BJ (cell line): ENCODE data around the gene EFNA5. TPM values are rescaled to one million over a fixed set of nuclear protein-coding genes. Genes with fewer than 3 reads are reported as not detected.

Experiments
- CTCF ChIA-PET: fragments of 350-600 bp; formaldehyde crosslinking; extraction: SDS; loops from one replicate; lab custom pipeline; 2021; ENCODE audit warnings: antibody characterized with exemption, inconsistent platforms; lab: Yijun Ruan, JAX
- POLR2A ChIA-PET: fragments of 300-600 bp; sonication (Branson Sonifier 250); formaldehyde crosslinking; extraction: SDS; loops from one replicate; lab custom pipeline; 2021; ENCODE audit warnings: antibody characterized with exemption; lab: Charles Lee
- DNase-seq: peaks from one replicate; pipeline ENCODE4 v3.0.0-alpha.2; 2011; ENCODE audit warnings: low read depth
- H3K27me3 ChIP-seq: 2 replicates; pipeline ENCODE4 v1.6.0; 2011; ENCODE audit warnings: low read length; ENCODE audit not compliant: control insufficient read depth, insufficient read depth
- H3K36me3 ChIP-seq: 2 replicates; pipeline ENCODE4 v1.5.1; 2011; ENCODE audit warnings: low read length; ENCODE audit not compliant: control insufficient read depth, insufficient read depth
- H3K4me3 ChIP-seq: 2 replicates; pipeline ENCODE4 v1.5.1; 2011; ENCODE audit warnings: low read depth, mild to moderate bottlenecking, control low read depth, low read length
- CTCF ChIP-seq: IDR thresholded peaks from 2 replicates; pipeline ENCODE4 v1.5.1; 2011; ENCODE audit warnings: low read depth, mild to moderate bottlenecking, control low read depth, inconsistent platforms, low read length, moderate library complexity; ENCODE audit not compliant: insufficient read depth
- polyA plus RNA-seq: library from polyadenylated mRNA; depleted of rRNA; stranded (reverse); fragments of >200 nt; gene quantifications from 2 replicates; pipeline ENCODE4 v1.2.3, GENCODE V29; 2011

The EFNA5 gene
- polyA plus RNA-seq, 1 experiment, result 0.67 TPM

GRCh38 chr5:107510125-107510524 is 160.6 kb downstream of the EFNA5 start:
- TF ChIP-seq CTCF, result no peak
- no peak for DNase-seq
- H3K36me3 ChIP-seq, result no peaks in the 10 kb centered on the region
- ChIA-PET POLR2A (no interaction called here), CTCF (no interaction called here)
- H3K27me3 ChIP-seq, result peaks cover 5% of the 10 kb centered on the region
- no peak overlapping the region for H3K4me3 ChIP-seq

GRCh38 chr5:107508097-107508496 is 162.6 kb downstream of the EFNA5 start:
- DNase-seq, result no peak
- Histone ChIP-seq H3K36me3 (no peaks in the 10 kb centered on the region), H3K27me3 (no peaks in the 10 kb centered on the region; the same call in none of the 2 replicates), H3K4me3 (no peak overlapping the region)
- TF ChIP-seq CTCF, result no peak
- POLR2A ChIA-PET, result interaction anchor here (0.7 kb wide), 1 partner anchor 87 kb away, joined by 6 read pairs; no protein-coding TSS in a partner anchor
- CTCF ChIA-PET, result no interaction called here

- no peak for TF ChIP-seq CTCF
- DNase-seq, result no peak
- H3K36me3 ChIP-seq, result no peaks in the 10 kb centered on the region
- H3K27me3 ChIP-seq, result no peaks in the 10 kb centered on the region; the same call in 1 of the 2 replicates
- H3K4me3 ChIP-seq, result no peak overlapping the region
- CTCF ChIA-PET, result interaction anchor here (0.7 kb wide), 1 partner anchor 68 kb away, joined by 3 read pairs; no protein-coding TSS in a partner anchor
- POLR2A ChIA-PET, result no interaction called here
Measured at GRCh38 chr5:107505763-107506534, 164.8 kb downstream of the EFNA5 start.

- H3K27me3 ChIP-seq, result no peaks in the 10 kb centered on the region; the same call in 1 of the 2 replicates
- no peak for DNase-seq
- CTCF ChIA-PET, result interaction anchor here (0.6 kb wide), 1 partner anchor 912 kb away, joined by 3 read pairs; no protein-coding TSS in a partner anchor
- no peak overlapping the region for H3K4me3 ChIP-seq
- POLR2A ChIA-PET, result no interaction called here
- no peaks in the 10 kb centered on the region for H3K36me3 ChIP-seq
- TF ChIP-seq CTCF, result no peak
Measured at GRCh38 chr5:107504424-107504823, 166.3 kb downstream of the EFNA5 start.

- no peak for DNase-seq
- Histone ChIP-seq H3K4me3 (no peak overlapping the region), H3K36me3 (no peaks in the 10 kb centered on the region), H3K27me3 (no peaks in the 10 kb centered on the region; the same call in 1 of the 2 replicates)
- no peak for TF ChIP-seq CTCF
- CTCF ChIA-PET, result no interaction called here
- POLR2A ChIA-PET, result no interaction called here
Measured at GRCh38 chr5:107502676-107503060, 168.1 kb downstream of the EFNA5 start.
